Activated T-cell treated with anti-CD3 and anti-CD28 coated beads for 24 hours (primary cell): Measurements from ENCODE around the gene CCDC15.
A peak's percentile ranks its signal among the peaks of the same experiment; 100 is the strongest.

Source experiments
- DNase-seq: peaks from one replicate; pipeline ENCODE4 v3.0.0-alpha.2; 2020; ENCODE audit warnings: low read depth

Gene CCDC15

GRCh38 chr11:124953753-124954589 lies at the start of gene CCDC15:
Gene CCDC15, plus strand, starts transcription at chr11:124954202. Its CDS starts 531 bp downstream, at chr11:124954733.
- peak; percentile 96 for DNase-seq

GRCh38 chr11:124915541-124916369 lies 38.2 kb upstream of the CCDC15 start:
- no peak for DNase-seq

- DNase-seq, result no peak
Observed at GRCh38 chr11:124916370-124916710, 37.7 kb upstream of the CCDC15 start.

- DNase-seq, result no peak
Observed at GRCh38 chr11:124917115-124917637, 36.8 kb upstream of the CCDC15 start.

GRCh38 chr11:124918950-124919349 lies 35.1 kb upstream of the CCDC15 start, which contains the start of gene HEPN1:
Gene HEPN1, plus strand, starts transcription at chr11:124919250.
- DNase-seq, result no peak

GRCh38 chr11:124919898-124920297 lies 34.1 kb upstream of the CCDC15 start:
- DNase-seq, result no peak

GRCh38 chr11:124920356-124920755 lies 33.6 kb upstream of the CCDC15 start:
- DNase-seq, result no peak

GRCh38 chr11:124920870-124921609 lies 33.0 kb upstream of the CCDC15 start:
- DNase-seq, result peak; percentile 71

GRCh38 chr11:124922831-124923230 lies 31.2 kb upstream of the CCDC15 start:
- DNase-seq, result no peak

GRCh38 chr11:124923296-124923695 lies 30.7 kb upstream of the CCDC15 start:
- DNase-seq, result no peak

GRCh38 chr11:124928942-124929665 lies 24.9 kb upstream of the CCDC15 start:
- DNase-seq, result no peak

- DNase-seq, result no peak
Observed at GRCh38 chr11:124930799-124931198, 23.2 kb upstream of the CCDC15 start.

- no peak for DNase-seq
Observed at GRCh38 chr11:124934862-124935547, 19.0 kb upstream of the CCDC15 start.

GRCh38 chr11:124935548-124936514 lies 18.2 kb upstream of the CCDC15 start, which contains the start of gene HEPACAM:
Gene HEPACAM, minus strand, starts transcription at chr11:124936047. Its CDS starts 41 bp downstream, at chr11:124936006.
- DNase-seq, result no peak

GRCh38 chr11:124937336-124937935 lies 16.6 kb upstream of the CCDC15 start:
- DNase-seq, result no peak

- no peak for DNase-seq
Observed at GRCh38 chr11:124938206-124938765, 15.7 kb upstream of the CCDC15 start.

GRCh38 chr11:124938970-124939369 lies 15.0 kb upstream of the CCDC15 start:
- DNase-seq, result no peak

GRCh38 chr11:124941703-124942102 lies 12.3 kb upstream of the CCDC15 start:
- DNase-seq, result no peak
